ENCODE measurements around the gene EXOC4. TPM values are rescaled to one million over a fixed set of nuclear protein-coding genes. Genes with fewer than 3 reads are reported as not detected.

EXOC4 gene
- total RNA-seq, 2 experiments from 2014 or later, result 58.0 to 59.9 TPM

DNA sequence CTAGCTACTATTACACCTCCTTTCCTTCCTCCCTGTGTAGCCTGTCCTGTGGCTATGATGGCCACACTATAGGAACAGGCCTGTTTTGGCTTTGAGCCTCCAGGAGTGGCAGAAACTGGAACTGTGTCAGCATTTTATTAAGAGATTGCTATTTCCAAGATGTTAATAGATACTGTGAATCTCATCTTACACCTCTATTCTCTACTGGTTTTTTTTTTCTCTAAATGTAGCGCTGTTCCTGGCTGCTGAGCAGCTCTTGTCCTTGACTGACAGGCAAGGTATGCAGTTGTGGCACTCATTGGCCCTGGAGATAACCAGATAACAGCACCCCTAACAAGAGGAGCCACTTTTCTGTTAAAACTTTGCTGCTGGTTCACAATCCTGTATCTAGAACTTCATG is 119.5 kb downstream of the EXOC4 start:
- no peak for DNase-seq
- H3K9me3 ChIP-seq (ENCODE audit: control insufficient read depth in 1 of 2, insufficient read depth in 1 of 2, low read length in 2 of 2), result no peaks in the 10 kb centered on the region
- Mint-ChIP-seq H3K9me3 (peaks cover under 1% of the 10 kb centered on the region), H3K4me3 (no peak overlapping the region), H3K27me3 (no peaks in the 10 kb centered on the region), H3K27ac (no peak overlapping the region), H3K36me3 (ENCODE audit: low read depth) (peaks cover 43% of the 10 kb centered on the region), H3K4me1 (ENCODE audit: low read depth) (peaks cover 11% of the 10 kb centered on the region)
- H3K4me3 ChIP-seq (ENCODE audit: low read length), result no peak overlapping the region
- no peak for TF ChIP-seq CTCF (IDR thresholded peaks at IDR 0.05)
- ChIA-PET POLR2A (no interaction called here), CTCF (no interaction called here)
- no peak overlapping the region for H3K27ac ChIP-seq (ENCODE audit: low read depth in 1 of 2, low read length in 2 of 2)
- H3K36me3 ChIP-seq (ENCODE audit: insufficient read depth, low read length), result peaks cover 12% of the 10 kb centered on the region
- no peak for ATAC-seq (ENCODE audit: poor library complexity)
- intact Hi-C loops (cut with DNase I, micrococcal nuclease), result no loop called here
- H3K4me1 ChIP-seq (ENCODE audit: insufficient read depth, low read length), result no peaks in the 10 kb centered on the region
- no peaks in the 10 kb centered on the region for H3K27me3 ChIP-seq (ENCODE audit: control insufficient read depth in 1 of 2, insufficient read depth in 2 of 2, low read length in 2 of 2)

DNA sequence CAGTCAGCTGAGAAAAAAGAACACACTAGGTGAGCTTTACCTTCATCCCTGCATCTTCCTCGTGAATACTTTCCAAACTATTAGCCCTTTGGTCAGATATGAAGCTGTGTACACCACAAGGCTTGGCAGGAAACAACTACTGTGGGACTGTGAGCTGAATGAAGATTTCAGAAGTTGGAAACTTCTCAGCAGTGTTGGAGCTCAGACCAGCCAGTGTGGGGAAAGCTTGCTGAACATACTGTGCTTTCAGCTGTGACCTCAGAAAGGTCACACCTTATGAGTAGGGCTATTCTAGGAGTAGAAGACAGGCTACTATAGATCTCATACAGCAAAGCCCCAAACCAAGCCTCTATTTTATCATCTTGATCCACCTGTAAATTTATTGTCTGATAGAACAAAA is 123.6 kb downstream of the EXOC4 start:
- H3K36me3 ChIP-seq (ENCODE audit: insufficient read depth, low read length), result peaks cover 16% of the 10 kb centered on the region
- H3K4me1 Mint-ChIP-seq (ENCODE audit: low read depth), result no peaks in the 10 kb centered on the region
- no peaks in the 10 kb centered on the region for H3K27me3 ChIP-seq (ENCODE audit: control insufficient read depth in 1 of 2, insufficient read depth in 2 of 2, low read length in 2 of 2)
- peaks cover 4% of the 10 kb centered on the region for H3K9me3 Mint-ChIP-seq
- H3K9me3 ChIP-seq (ENCODE audit: control insufficient read depth in 1 of 2, insufficient read depth in 1 of 2, low read length in 2 of 2), result peaks cover 0 to 5% of the 10 kb centered on the region in 2 experiments
- ChIA-PET CTCF (interaction anchor here (0.6 kb wide), 1 partner anchor 13 kb away, joined by 3 read pairs; no protein-coding TSS in a partner anchor), POLR2A (no interaction called here)
- no peaks in the 10 kb centered on the region for H3K27me3 Mint-ChIP-seq
- no peak overlapping the region for H3K27ac ChIP-seq (ENCODE audit: low read depth in 1 of 2, low read length in 2 of 2)
- peaks cover 62% of the 10 kb centered on the region for H3K36me3 Mint-ChIP-seq (ENCODE audit: low read depth)
- H3K4me1 ChIP-seq (ENCODE audit: insufficient read depth, low read length), result no peaks in the 10 kb centered on the region
- intact Hi-C loops (cut with DNase I, micrococcal nuclease), result no loop called here
- no peak overlapping the region for H3K4me3 ChIP-seq (ENCODE audit: low read length)
- H3K4me3 Mint-ChIP-seq, result no peak overlapping the region
- no peak for ATAC-seq (ENCODE audit: poor library complexity)
- no peak for TF ChIP-seq CTCF (IDR thresholded peaks at IDR 0.05)
- H3K27ac Mint-ChIP-seq, result no peak overlapping the region
- no peak for DNase-seq

DNA sequence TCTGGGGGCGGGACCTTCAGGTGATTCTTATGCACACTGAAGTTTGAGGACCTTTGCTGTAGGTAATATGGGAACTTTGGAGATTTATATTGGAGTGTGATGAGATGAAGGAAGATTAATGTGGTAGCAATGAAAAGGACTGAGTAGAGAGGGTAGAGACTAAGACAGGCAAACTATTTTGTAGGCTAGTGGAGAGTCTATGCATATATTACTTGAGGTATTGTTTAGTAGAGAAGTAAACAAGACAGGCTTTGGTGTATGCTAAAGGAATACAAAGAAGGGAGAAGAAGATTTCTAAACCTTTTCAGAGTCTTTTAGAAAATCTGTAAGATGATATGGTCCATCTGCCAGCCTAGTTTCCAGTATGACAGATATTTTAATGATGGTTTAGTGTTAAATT is 129.1 kb downstream of the EXOC4 start:
- no peak overlapping the region for H3K27ac Mint-ChIP-seq
- no peak overlapping the region for H3K4me3 Mint-ChIP-seq
- no peak overlapping the region for H3K27ac ChIP-seq (ENCODE audit: low read depth in 1 of 2, low read length in 2 of 2)
- TF ChIP-seq CTCF (IDR thresholded peaks at IDR 0.05), result no peak
- no peaks in the 10 kb centered on the region for H3K4me1 ChIP-seq (ENCODE audit: insufficient read depth, low read length)
- intact Hi-C loops (cut with DNase I, micrococcal nuclease), result no loop called here
- peaks cover 39% of the 10 kb centered on the region for H3K36me3 Mint-ChIP-seq (ENCODE audit: low read depth)
- H3K36me3 ChIP-seq (ENCODE audit: insufficient read depth, low read length), result peaks cover 4% of the 10 kb centered on the region
- H3K9me3 Mint-ChIP-seq, result peaks cover 4% of the 10 kb centered on the region
- H3K27me3 Mint-ChIP-seq, result no peaks in the 10 kb centered on the region
- H3K27me3 ChIP-seq (ENCODE audit: control insufficient read depth in 1 of 2, insufficient read depth in 2 of 2, low read length in 2 of 2), result no peaks in the 10 kb centered on the region
- H3K4me3 ChIP-seq (ENCODE audit: low read length), result no peak overlapping the region
- POLR2A ChIA-PET, result no interaction called here
- peaks cover 0 to 5% of the 10 kb centered on the region in 2 experiments for H3K9me3 ChIP-seq (ENCODE audit: control insufficient read depth in 1 of 2, insufficient read depth in 1 of 2, low read length in 2 of 2)
- DNase-seq (no peak), ATAC-seq (ENCODE audit: poor library complexity) (no peak)
- CTCF ChIA-PET, result no interaction called here
- peaks cover 4% of the 10 kb centered on the region for H3K4me1 Mint-ChIP-seq (ENCODE audit: low read depth)
